HG03060 (cell line): ENCODE data around the gene MYO5B.
"Not testable (repeated sequence)": the region's sequence is repeated elsewhere in the genome, so short reads cannot be mapped to it uniquely, and the experiment has no call there.

ENCODE experiments used
- ATAC-seq: cut with Tn5 transposase; IDR thresholded peaks from one replicate; pipeline ENCODE4 v1.9.1; 2021; ENCODE audit warnings: low read depth, moderate number of reproducible peaks; ENCODE audit not compliant: unreplicated experiment

Gene MYO5B

GRCh38 chr18:50194631-50195532 is at the start of gene MYO5B:
Gene MYO5B (minus strand): TSS chr18:50195147. CDS start chr18:50194793, 354 bp downstream.
- no peak for ATAC-seq

- ATAC-seq = not testable (repeated sequence)
Measured at GRCh38 chr18:50241768-50242167, 46.8 kb upstream of the MYO5B start.

- no peak for ATAC-seq
Measured at GRCh38 chr18:50240080-50240563, 45.2 kb upstream of the MYO5B start.

- ATAC-seq = no peak
Measured at GRCh38 chr18:50232419-50232818, 37.5 kb upstream of the MYO5B start.

- no peak for ATAC-seq
Measured at GRCh38 chr18:50231621-50232020, 36.7 kb upstream of the MYO5B start.

GRCh38 chr18:50220249-50220648 is 25.3 kb upstream of the MYO5B start:
- not testable (repeated sequence) for ATAC-seq

GRCh38 chr18:50218432-50219197 is 23.7 kb upstream of the MYO5B start:
- ATAC-seq = no peak

GRCh38 chr18:50209311-50209710 is 14.4 kb upstream of the MYO5B start:
- ATAC-seq = no peak

- no peak for ATAC-seq
Measured at GRCh38 chr18:50207722-50208121, 12.8 kb upstream of the MYO5B start.

GRCh38 chr18:50203801-50204604 is 9.1 kb upstream of the MYO5B start:
- no peak for ATAC-seq

GRCh38 chr18:50201476-50202018 is 6.6 kb upstream of the MYO5B start:
- no peak for ATAC-seq

GRCh38 chr18:50199921-50200320 is 5.0 kb upstream of the MYO5B start:
- no peak for ATAC-seq

GRCh38 chr18:50199346-50199855 is 4.5 kb upstream of the MYO5B start:
- ATAC-seq = no peak

- no peak for ATAC-seq
Measured at GRCh38 chr18:50196261-50196660, 1.3 kb upstream of the MYO5B start.

GRCh38 chr18:50195689-50196088 is 742 bp upstream of the MYO5B start:
- ATAC-seq = no peak

- ATAC-seq = no peak
Measured at GRCh38 chr18:50193796-50194630, 934 bp downstream of the MYO5B start.

GRCh38 chr18:50192995-50193795 is 1.8 kb downstream of the MYO5B start:
- ATAC-seq = no peak

- ATAC-seq = no peak
Measured at GRCh38 chr18:50190926-50191325, 4.0 kb downstream of the MYO5B start.
